22Rv1 (cell line): ENCODE data around the gene ZNF132.
A peak's percentile ranks its signal among the peaks of the same experiment; 100 is the strongest.

Source experiments
- H3K27ac ChIP-seq: fragments of 450-650 bp; 2 replicates; pipeline ENCODE4 v1.5.1; 2017
- ZFX ChIP-seq: fragments of 450-650 bp; IDR thresholded peaks from 2 replicates; pipeline ENCODE4 v1.6.1; 2017; ENCODE audit warnings: antibody characterized with exemption, borderline replicate concordance
- TF ChIP-seq, protein P1 (sequence below): fragments of 450-650 bp; IDR thresholded peaks from 2 replicates; pipeline ENCODE4 v1.5.1; 2017; ENCODE audit warnings: mild to moderate bottlenecking

ZNF132 gene

DNA sequence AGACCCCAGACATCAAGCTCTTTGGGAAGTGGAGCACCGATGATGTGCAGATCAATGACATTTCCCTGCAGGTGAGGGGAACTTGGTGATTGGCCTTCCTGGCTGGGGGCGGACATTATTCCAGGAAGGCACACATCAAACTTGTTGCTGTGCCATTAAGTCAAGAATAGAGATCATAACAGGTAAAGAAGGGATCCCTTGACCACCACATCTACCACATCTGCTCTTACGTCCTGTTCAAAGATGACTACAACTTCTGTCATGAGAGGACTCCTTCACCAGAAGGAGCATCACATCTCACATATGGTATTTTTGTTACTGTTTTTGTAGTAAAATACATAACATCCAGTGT is 51.8 kb downstream of the ZNF132 start:
- peak overlapping the region; percentile 98 for H3K27ac ChIP-seq

DNA sequence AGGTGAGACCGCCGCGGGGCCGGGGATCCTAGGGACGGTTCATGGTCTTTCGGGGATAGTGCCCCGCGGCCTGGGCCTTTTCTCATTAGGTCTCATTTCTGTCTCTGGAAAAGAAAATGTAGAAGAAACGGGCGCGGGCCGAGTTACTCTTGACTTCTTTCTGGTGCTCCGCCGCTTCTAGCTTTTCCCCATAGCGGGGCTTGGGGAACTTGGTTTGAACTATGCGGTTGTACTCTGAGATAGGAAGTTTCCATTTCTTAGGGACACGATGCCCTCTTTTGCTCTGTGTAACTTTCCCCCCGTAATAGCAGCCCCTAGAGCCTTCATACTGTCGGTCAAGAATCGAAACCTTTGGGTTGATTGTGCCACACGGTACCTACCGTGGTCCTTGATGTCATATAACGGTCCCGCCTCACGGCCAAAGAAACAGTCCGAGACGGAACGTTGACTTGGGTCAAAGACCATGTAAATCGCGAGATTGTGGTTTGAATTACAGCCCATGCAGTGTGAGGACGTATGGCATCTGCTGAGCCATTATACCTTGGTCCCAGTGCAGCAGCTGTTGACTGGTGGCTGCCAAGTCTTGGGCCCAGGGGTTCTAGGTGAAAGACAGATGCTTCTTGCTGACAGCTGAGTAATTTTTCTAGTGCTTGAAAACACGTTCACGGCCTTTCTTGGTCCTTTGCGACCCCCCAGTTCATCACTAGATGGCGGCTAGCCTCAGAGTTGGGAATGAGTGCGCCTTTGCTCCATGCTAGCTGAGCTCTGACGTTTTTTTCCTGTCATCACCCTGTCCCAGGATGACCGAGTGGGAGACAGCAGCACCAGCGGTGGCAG is 52.4 kb downstream of the ZNF132 start:
- H3K27ac ChIP-seq: peak overlapping the region; percentile 98
- TF ChIP-seq, protein P1, sequence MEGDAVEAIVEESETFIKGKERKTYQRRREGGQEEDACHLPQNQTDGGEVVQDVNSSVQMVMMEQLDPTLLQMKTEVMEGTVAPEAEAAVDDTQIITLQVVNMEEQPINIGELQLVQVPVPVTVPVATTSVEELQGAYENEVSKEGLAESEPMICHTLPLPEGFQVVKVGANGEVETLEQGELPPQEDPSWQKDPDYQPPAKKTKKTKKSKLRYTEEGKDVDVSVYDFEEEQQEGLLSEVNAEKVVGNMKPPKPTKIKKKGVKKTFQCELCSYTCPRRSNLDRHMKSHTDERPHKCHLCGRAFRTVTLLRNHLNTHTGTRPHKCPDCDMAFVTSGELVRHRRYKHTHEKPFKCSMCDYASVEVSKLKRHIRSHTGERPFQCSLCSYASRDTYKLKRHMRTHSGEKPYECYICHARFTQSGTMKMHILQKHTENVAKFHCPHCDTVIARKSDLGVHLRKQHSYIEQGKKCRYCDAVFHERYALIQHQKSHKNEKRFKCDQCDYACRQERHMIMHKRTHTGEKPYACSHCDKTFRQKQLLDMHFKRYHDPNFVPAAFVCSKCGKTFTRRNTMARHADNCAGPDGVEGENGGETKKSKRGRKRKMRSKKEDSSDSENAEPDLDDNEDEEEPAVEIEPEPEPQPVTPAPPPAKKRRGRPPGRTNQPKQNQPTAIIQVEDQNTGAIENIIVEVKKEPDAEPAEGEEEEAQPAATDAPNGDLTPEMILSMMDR: peak; percentile 17; the same call in 1 of the 2 replicates
- TF ChIP-seq ZFX: no peak

More for the DNA sequence above, 51.8 kb downstream of the ZNF132 start:
- TF ChIP-seq, protein P1: 0 out of 2 replicates have a peak, but pooled peaks have one; percentile 1
- no peak for TF ChIP-seq ZFX

GRCh38 chr19:58386576-58387337 is 53.2 kb downstream of the ZNF132 start, which contains the start of gene RPS5:
Gene RPS5, plus strand, starts transcription at chr19:58387269. Its CDS starts 869 bp downstream, at chr19:58388138.
- peak within 1 kb of the TSS; percentile 98 for H3K27ac ChIP-seq
- TF ChIP-seq, protein P1: no peak
- TF ChIP-seq ZFX: no peak

DNA sequence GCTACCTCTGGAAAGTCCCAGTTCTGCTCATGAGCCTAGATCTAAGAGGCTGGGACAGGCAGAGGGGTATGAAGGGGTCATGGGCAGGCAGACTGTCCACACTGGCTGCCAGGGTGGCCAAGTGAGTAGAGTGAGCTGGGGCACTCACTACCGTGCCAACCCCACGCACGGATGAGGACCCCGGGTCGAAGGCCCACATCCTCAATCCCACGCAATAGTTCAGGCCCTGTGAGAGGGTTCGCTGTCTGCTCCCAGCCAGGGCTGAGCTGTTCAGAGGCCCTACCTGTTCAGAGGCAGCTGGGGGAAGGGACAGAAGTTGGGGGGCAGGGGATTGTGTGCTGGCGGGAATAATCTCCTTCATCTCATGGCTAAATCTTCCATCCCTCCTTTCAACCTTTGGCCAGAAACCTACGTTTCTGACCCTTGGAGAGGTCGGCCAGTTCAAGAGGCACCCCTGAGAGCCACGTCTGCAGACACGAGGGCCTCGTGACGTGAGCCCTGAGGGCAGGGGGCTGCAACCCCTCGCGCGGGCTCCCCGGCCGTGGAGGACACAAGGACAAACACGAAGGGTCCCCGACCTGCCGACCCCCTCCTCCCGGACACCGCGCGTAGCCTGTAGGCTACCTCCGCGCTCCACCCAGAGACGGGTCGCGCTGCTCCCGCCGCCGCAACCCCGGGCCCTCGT is 53.9 kb downstream of the ZNF132 start:
- peak overlapping the region; percentile 98 for H3K27ac ChIP-seq
- TF ChIP-seq ZFX: no peak
- TF ChIP-seq, protein P1: no peak

DNA sequence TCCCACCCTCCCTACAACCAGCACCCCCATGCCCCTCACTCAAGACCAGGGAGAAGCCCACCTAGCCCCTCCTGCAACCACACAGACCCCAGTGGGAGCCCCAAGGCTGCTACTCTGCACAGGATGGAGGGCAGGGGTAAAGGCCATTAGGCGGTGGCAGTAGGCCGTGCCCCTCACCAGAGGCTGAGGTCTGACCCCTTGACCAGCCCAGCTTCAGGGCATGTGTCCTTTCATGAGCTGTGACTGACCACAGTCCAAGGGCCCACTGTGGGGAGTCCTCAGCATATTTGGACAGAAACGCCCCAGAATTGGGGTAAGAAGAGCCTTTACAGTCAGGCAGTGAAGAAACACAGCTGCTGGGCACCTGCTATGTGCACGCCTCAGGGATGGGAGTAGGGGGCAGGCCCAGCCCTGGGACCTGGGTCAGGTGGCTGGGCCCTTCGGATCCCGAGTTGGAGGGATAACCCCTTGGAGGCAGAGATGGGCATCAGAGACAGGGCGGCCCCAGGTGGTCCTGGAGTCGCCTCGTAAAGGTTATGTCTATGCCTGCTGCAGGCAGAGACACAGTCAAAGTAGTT is 54.6 kb downstream of the ZNF132 start:
- no peak for TF ChIP-seq ZFX
- TF ChIP-seq, protein P1: no peak
- H3K27ac ChIP-seq: peak overlapping the region; percentile 98

DNA sequence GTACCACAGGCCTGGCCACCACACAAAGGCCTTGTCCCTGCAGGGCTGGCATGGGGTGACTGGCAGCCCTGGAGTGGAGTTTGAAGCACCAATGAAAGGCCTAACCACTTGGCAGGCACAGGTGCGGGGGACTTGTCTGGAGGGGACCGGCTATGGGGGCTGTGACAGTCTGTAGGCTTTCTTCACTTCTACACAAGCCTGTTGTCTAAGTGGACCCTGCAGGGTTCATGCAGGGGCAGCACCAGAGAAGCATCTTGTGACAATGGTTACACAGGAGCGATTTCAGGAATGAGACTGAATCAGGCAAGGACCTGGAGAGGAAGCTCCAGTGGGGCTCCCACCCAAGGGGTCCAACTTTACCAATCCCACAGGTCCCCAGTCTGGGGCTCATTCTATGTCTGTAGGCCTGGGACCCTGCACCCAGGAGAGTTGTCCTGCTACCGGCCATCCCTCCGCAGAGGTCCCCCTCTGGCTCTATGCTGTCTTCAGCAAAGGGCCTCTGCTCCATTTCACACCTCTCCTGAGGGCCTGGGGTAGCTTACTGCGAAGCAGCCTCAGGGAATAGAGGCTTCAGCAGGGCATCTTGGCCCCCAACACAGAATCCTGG is 56.9 kb downstream of the ZNF132 start:
- TF ChIP-seq ZFX: no peak
- TF ChIP-seq, protein P1: no peak
- peak overlapping the region; percentile 88; the same call in 1 of the 2 replicates for H3K27ac ChIP-seq
